Gastrocnemius medialis (tissue), 4 donors: ENCODE data around the gene SEMA3A.

Experiments
- POLR2A ChIP-seq, 2 donors: fragments of 450-650 bp; IDR thresholded peaks; one replicate each; pipeline ENCODE4 v1.6.1; 2017; ENCODE audit warnings: antibody characterized with exemption in 2 of 2, mild to moderate bottlenecking in 2 of 2, moderate library complexity in 2 of 2
- TF ChIP-seq, protein P1 (sequence below), 5 experiments: fragments of 450-650 bp in 3 of 5; fragments of 200-600 bp in 2 of 5; sonication (generic) in 2 of 5; IDR thresholded peaks in 4 of 5; conservative IDR thresholded peaks in 1 of 5; 1 replicate in 4 of 5; 2 replicates in 1 of 5; pipeline ENCODE4 v1.5.1; 2016 to 2019; ENCODE audit warnings: antibody characterized with exemption in 5 of 5, mild to moderate bottlenecking in 3 of 5, moderate library complexity in 3 of 5

DNA sequence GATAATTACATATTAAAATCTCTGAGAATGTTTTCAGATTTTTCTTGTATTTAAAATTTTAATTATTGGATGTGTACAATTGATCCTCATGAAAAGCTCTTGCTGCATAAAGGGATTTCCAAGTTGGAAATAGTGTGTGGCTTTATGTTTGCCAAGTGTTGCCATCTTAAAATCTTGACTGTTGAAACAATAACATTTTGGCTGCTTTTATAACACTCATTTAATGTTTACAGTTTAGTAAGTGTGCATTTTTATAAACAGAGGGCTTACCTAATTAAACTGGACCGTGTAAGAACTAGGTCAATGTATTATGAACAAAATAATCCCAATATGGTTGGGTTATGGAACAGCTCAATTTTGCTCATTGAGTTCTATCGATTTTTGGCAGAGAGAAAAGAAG is 23.9 kb downstream of the SEMA3A start:
- TF ChIP-seq, protein P1, sequence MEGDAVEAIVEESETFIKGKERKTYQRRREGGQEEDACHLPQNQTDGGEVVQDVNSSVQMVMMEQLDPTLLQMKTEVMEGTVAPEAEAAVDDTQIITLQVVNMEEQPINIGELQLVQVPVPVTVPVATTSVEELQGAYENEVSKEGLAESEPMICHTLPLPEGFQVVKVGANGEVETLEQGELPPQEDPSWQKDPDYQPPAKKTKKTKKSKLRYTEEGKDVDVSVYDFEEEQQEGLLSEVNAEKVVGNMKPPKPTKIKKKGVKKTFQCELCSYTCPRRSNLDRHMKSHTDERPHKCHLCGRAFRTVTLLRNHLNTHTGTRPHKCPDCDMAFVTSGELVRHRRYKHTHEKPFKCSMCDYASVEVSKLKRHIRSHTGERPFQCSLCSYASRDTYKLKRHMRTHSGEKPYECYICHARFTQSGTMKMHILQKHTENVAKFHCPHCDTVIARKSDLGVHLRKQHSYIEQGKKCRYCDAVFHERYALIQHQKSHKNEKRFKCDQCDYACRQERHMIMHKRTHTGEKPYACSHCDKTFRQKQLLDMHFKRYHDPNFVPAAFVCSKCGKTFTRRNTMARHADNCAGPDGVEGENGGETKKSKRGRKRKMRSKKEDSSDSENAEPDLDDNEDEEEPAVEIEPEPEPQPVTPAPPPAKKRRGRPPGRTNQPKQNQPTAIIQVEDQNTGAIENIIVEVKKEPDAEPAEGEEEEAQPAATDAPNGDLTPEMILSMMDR (IDR thresholded peaks at IDR 0.05 in 4 of 5, conservative IDR thresholded peaks at IDR 0.05 in 1 of 5), result no peak
- no peak for TF ChIP-seq POLR2A (IDR thresholded peaks at IDR 0.05)
